GM12891 (cell line): ENCODE data around the gene FARP1.

Source experiments
- PAX5 ChIP-seq: IDR thresholded peaks from 2 replicates; pipeline ENCODE4 v1.6.1; 2011; ENCODE audit warnings: low read length, moderate library complexity, mild to moderate bottlenecking; ENCODE audit not compliant: insufficient read depth, severe bottlenecking
- POLR2A ChIP-seq: IDR thresholded peaks from 2 replicates; pipeline ENCODE4 v1.6.1; 2011; ENCODE audit warnings: low read depth, low read length, control low read depth
- POLR2AphosphoS5 ChIP-seq: IDR thresholded peaks from 2 replicates; pipeline ENCODE4 v1.6.1; 2011; ENCODE audit warnings: low read depth, low read length, control low read depth
- POU2F2 ChIP-seq: IDR thresholded peaks from 2 replicates; pipeline ENCODE4 v1.6.1; 2011; ENCODE audit warnings: low read depth, mild to moderate bottlenecking, control low read depth, low read length, moderate library complexity
- SPI1 ChIP-seq: IDR thresholded peaks from 2 replicates; pipeline ENCODE4 v1.6.1; 2011; ENCODE audit warnings: low read depth, low read length, control low read depth
- TAF1 ChIP-seq: IDR thresholded peaks from 2 replicates; pipeline ENCODE4 v1.6.1; 2011; ENCODE audit warnings: low read depth, low read length, control low read depth

- TF ChIP-seq POLR2A (no peak), PAX5 (no peak), POLR2AphosphoS5 (no peak), POU2F2 (no peak), TAF1 (no peak), SPI1 (no peak)
Observed at GRCh38 chr13:98297745-98298144, 154.9 kb downstream of the FARP1 start.
